ENCODE results near the gene FARS2. TPM values are rescaled to one million over a fixed set of nuclear protein-coding genes. Genes with fewer than 3 reads are reported as not detected.

Gene FARS2
- polyA plus RNA-seq, 1 donor (not counting 4 experiments of a cell fraction or from before 2014, with no cell fraction given), result 21.3 TPM

DNA sequence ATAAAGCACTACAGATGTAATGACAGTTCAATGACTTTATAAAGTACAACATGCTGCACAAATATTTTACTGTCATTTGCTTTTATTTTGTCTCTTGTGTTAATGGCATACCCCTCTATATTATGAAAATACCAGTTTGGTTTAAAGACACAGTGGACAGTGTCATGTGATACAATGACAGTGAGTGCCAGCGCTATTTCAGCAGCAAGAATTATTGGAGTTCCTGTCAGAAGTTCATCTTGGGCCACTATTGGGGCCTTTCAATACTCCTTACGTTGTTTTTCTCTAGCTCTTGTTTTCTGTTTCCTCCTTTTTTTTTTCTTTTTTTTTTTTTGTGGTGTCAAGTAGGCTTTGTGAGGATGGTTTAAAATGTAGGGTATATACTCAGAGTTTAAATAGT is 232.5 kb downstream of the FARS2 start:
- no peaks in the 10 kb centered on the region for H3K9me1 ChIP-seq (ENCODE audit: control insufficient read depth, extremely low read depth, insufficient read depth, low read length)
- no peaks in the 10 kb centered on the region for H3K36me3 ChIP-seq (ENCODE audit: control insufficient read depth in 2 of 2, extremely low read depth in 1 of 2, insufficient read depth in 2 of 2, low read length in 2 of 2)
- peaks cover 2% of the 10 kb centered on the region for H3K4me1 ChIP-seq (ENCODE audit: control insufficient read depth, extremely low read depth, insufficient read depth, low read length)
- dilution Hi-C loops (cut with MboI; ENCODE audit: extremely low pct_ligation_motif_present, low sequenced_read_pairs), result no loop called here
- no peak overlapping the region for H2AFZ ChIP-seq (ENCODE audit: control insufficient read depth, low read length)
- no peaks in the 10 kb centered on the region for H3K79me2 ChIP-seq (ENCODE audit: control insufficient read depth, insufficient read depth, low read length)
- H3K9ac ChIP-seq (ENCODE audit: control insufficient read depth, extremely low read depth, insufficient read depth, low read length), result no peak overlapping the region
- no peak overlapping the region for H3K4me3 ChIP-seq (ENCODE audit: control insufficient read depth in 2 of 3, extremely low read depth in 1 of 3, insufficient read depth in 2 of 3, low read depth in 1 of 3, low read length in 3 of 3)
- H3K27ac ChIP-seq (ENCODE audit: control insufficient read depth, insufficient read depth, low read length), result no peak overlapping the region
- TF ChIP-seq CTCF (optimal IDR thresholded peaks at IDR 0.05 in 1 of 3, IDR thresholded peaks at IDR 0.05 in 1 of 3, conservative IDR thresholded peaks at IDR 0.05 in 1 of 3; ENCODE audit: extremely low read depth in 1 of 3, insufficient read depth in 2 of 3, low read length in 3 of 3) (no peak), EZH2 (IDR thresholded peaks at IDR 0.05; ENCODE audit: low read length) (no peak)
- no peaks in the 10 kb centered on the region for H4K20me1 ChIP-seq (ENCODE audit: control insufficient read depth, extremely low read depth, insufficient read depth, low read length)
- DNase-seq (ENCODE audit: low read depth, low spot score) (no peak), FAIRE-seq (no peak)
- no peak overlapping the region for H3K4me2 ChIP-seq (ENCODE audit: control insufficient read depth, extremely low read depth, insufficient read depth, low read depth, low read length)
- H3K27me3 ChIP-seq (ENCODE audit: control insufficient read depth, extremely low read depth, insufficient read depth, low read length), result no peaks in the 10 kb centered on the region
- H3K9me3 ChIP-seq (ENCODE audit: control insufficient read depth, low read depth, low read length), result no peaks in the 10 kb centered on the region

GRCh38 chr6:5497896-5498578 is 236.7 kb downstream of the FARS2 start:
- H3K9me1 ChIP-seq (ENCODE audit: control insufficient read depth, extremely low read depth, insufficient read depth, low read length), result no peaks in the 10 kb centered on the region
- no peak overlapping the region for H3K27ac ChIP-seq (ENCODE audit: control insufficient read depth, insufficient read depth, low read length)
- no peaks in the 10 kb centered on the region for H3K27me3 ChIP-seq (ENCODE audit: control insufficient read depth, extremely low read depth, insufficient read depth, low read length)
- H3K9me3 ChIP-seq (ENCODE audit: control insufficient read depth, low read depth, low read length), result no peaks in the 10 kb centered on the region
- H3K4me1 ChIP-seq (ENCODE audit: control insufficient read depth, extremely low read depth, insufficient read depth, low read length), result peaks cover 14% of the 10 kb centered on the region
- dilution Hi-C loops (cut with MboI; ENCODE audit: extremely low pct_ligation_motif_present, low sequenced_read_pairs), result no loop called here
- H2AFZ ChIP-seq (ENCODE audit: control insufficient read depth, low read length), result no peak overlapping the region
- no peak for TF ChIP-seq CTCF (optimal IDR thresholded peaks at IDR 0.05 in 1 of 3, IDR thresholded peaks at IDR 0.05 in 1 of 3, conservative IDR thresholded peaks at IDR 0.05 in 1 of 3; ENCODE audit: extremely low read depth in 1 of 3, insufficient read depth in 2 of 3, low read length in 3 of 3)
- TF ChIP-seq EZH2 (IDR thresholded peaks at IDR 0.05; ENCODE audit: low read length), result no peak
- no peak overlapping the region for H3K4me3 ChIP-seq (ENCODE audit: control insufficient read depth in 2 of 3, extremely low read depth in 1 of 3, insufficient read depth in 2 of 3, low read depth in 1 of 3, low read length in 3 of 3)
- FAIRE-seq, result no peak
- no peaks in the 10 kb centered on the region for H3K79me2 ChIP-seq (ENCODE audit: control insufficient read depth, insufficient read depth, low read length)
- no peaks in the 10 kb centered on the region for H4K20me1 ChIP-seq (ENCODE audit: control insufficient read depth, extremely low read depth, insufficient read depth, low read length)
- no peak overlapping the region for H3K9ac ChIP-seq (ENCODE audit: control insufficient read depth, extremely low read depth, insufficient read depth, low read length)
- H3K36me3 ChIP-seq (ENCODE audit: control insufficient read depth in 2 of 2, extremely low read depth in 1 of 2, insufficient read depth in 2 of 2, low read length in 2 of 2), result no peaks in the 10 kb centered on the region
- no peak overlapping the region for H3K4me2 ChIP-seq (ENCODE audit: control insufficient read depth, extremely low read depth, insufficient read depth, low read depth, low read length)
- no peak for DNase-seq (ENCODE audit: low read depth, low spot score)
